HTR-8/SVneo (cell line): ENCODE measurements around the gene TMBIM1.
"Not testable (repeated sequence)": the region's sequence is repeated elsewhere in the genome, so short reads cannot be mapped to it uniquely, and the experiment has no call there.

ENCODE experiments used
- DNase-seq: peaks from one replicate; pipeline ENCODE4 v3.0.0; 2011; ENCODE audit warnings: low spot score, mixed read lengths; ENCODE audit not compliant: insufficient read length
- FAIRE-seq: peaks from 2 replicates; lab custom pipeline; 2011; peaks lifted over from hg19 to GRCh38; lab: Jason Lieb, UNC

The TMBIM1 gene

GRCh38 chr2:218319813-218320365, 27.6 kb upstream of the TMBIM1 start:
- FAIRE-seq (no peak), DNase-seq (no peak)

DNA sequence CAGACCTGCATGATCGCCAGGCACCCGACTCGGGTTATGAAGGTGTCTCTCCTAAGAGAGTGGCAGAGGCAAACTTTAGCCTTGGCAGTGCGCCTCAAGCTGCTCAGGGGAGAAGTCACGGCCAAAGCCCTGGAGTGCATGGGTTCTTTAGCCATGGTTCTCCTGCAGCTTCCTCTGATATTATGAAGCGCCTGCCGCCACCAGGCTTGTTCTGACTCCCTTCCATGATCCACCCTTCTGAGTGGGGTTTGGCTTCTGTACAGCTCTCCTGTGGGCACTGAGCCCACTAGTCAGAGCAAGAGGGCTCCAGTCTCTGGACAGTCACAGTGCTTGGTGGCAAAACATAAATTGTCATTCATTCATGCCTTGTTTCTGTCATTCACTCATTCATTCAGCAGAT, 25.9 kb upstream of the TMBIM1 start:
- FAIRE-seq = no peak
- no peak for DNase-seq

DNA sequence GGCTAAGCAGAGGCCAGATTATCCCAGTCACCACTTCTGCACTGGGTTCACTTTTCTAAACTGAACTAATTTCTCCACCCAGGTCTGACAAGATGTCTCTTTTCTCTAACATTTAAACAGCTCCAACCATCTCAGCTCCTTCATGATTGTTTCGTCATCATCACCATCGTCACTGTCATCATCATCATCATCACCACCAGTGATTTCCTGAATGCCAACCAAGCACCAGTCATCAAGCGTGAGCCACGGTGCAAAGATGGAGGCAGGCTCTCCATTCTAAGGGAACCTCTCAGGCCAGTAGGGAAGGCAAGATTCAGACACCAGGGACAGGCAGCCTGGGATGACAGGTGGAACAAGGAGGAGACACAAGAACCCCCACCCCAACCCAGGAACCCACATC, 25.5 kb upstream of the TMBIM1 start:
- no peak for DNase-seq
- FAIRE-seq = no peak

DNA sequence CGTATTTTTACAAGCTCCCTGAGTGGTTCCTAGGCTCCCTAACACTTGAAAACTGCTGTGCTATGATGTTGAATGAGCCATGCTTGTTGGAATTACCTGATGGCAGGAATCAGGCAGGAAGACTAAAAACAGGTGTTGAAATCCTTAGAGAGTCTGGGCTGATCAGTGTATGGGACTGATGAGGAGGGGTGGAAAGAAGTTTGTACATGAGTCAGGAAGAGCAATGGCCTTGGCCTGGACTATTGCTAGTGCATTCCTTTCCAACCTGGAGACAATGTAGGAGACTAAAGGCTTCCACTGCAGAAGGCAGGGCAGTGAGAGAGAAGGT, 25.0 kb upstream of the TMBIM1 start:
- DNase-seq = no peak
- no peak for FAIRE-seq

DNA sequence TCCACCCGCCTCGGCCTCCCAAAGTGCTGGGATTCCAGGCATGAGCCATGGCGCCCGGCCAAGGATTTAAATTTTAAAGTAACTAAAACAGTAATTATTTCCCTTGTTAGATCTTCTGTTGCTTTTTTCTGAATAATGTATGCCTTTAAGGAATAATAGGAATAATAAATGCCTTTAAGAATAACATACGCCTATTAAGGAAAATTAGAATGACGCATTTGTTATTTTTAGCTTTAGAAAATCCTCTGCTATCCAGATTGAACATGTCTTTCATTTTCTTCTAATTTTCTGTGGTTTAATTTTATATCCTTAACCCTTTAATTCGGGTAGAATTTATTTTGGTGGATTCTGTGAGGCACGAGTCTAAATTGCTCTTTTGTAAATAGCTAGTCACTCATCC, 23.1 kb upstream of the TMBIM1 start:
- DNase-seq (no peak), FAIRE-seq (no peak)

GRCh38 chr2:218314764-218315163, 22.5 kb upstream of the TMBIM1 start:
- not testable (repeated sequence) for FAIRE-seq

DNA sequence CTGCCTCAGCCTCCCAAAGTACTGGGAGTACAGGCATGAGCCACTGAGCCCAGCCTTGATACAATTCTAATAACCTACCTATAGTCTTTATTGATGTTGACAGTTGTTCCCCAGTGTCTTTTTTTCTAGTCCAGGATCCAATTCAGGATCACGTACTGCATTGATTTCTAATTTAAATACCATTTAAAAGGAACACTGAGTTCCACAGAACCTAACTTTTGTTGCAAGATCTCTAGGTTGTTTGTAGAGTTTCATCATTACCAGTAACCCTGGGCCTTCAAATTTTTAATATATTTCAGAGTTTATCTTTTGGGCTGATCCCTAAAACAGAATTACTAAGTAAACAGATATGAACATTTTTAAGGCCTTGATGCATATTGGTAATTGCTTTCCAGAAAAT, 21.1 kb upstream of the TMBIM1 start:
- no peak for DNase-seq
- FAIRE-seq = no peak

More at GRCh38 chr2:218314764-218315163, 22.5 kb upstream of the TMBIM1 start:
- DNase-seq = not testable (repeated sequence)

- DNase-seq (no peak), FAIRE-seq (no peak)
These were observed 20.0 kb upstream of the TMBIM1 start for GRCh38 chr2:218312267-218312756.

DNA sequence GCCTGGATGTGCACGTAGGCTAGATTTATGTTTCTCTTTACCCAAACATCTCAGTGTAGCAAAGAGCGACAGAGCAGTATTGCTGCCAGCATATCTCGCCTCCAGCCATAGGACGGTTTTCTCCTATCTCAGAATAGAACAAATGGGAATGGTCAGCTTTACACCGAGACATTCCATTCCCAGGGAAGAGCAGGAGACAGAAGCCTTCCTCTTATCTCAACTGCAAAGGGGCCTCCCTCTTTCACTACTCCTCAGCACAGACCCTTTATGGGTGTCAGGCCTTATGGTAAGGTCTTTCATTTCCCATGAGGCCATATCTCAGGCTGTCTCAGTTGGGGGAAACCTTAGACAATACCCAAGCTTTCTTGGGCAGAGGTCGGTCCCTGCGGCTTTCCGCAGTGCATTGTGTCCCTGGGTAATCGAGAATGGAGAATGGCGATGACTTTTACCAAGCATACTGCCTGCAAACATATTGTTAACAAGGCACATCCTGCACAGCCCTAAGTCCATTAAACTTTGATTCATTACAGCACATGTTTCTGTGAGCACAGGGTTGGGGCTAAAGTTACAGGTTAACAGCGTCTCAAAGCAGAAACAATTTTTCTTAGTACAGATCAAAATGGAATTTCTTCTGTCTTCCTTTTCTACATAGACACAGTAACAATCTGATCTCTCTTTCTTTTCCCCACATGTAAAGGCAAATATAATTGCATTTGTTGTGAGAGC, 19.4 kb upstream of the TMBIM1 start:
- not testable (repeated sequence) for FAIRE-seq, DNase-seq

GRCh38 chr2:218310853-218311540, 18.7 kb upstream of the TMBIM1 start:
- FAIRE-seq (no peak), DNase-seq (no peak)

GRCh38 chr2:218307415-218308090, 15.2 kb upstream of the TMBIM1 start:
- FAIRE-seq = no peak
- no peak for DNase-seq

GRCh38 chr2:218306184-218306920, 14.0 kb upstream of the TMBIM1 start:
- DNase-seq = no peak
- no peak for FAIRE-seq

DNA sequence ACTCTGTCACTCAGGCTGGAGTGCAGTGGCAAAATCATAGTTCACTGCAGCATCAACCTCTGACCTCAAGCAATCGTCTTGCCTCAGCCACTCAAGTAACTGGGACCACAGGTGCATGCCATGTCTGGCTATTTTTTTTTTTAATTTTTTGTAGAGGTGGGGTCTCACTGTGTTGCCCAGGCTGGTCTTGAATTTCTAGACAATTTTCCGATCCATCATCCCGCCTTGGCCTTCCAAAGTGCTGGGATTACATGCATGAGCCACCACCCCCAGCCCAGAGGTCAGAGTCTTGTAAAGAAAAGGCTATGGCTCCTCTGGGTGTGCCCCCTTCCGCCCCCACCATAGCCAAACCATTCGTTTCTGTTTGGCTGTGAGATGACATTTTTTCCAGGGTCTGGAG, 13.1 kb upstream of the TMBIM1 start:
- DNase-seq = no peak
- FAIRE-seq = no peak

DNA sequence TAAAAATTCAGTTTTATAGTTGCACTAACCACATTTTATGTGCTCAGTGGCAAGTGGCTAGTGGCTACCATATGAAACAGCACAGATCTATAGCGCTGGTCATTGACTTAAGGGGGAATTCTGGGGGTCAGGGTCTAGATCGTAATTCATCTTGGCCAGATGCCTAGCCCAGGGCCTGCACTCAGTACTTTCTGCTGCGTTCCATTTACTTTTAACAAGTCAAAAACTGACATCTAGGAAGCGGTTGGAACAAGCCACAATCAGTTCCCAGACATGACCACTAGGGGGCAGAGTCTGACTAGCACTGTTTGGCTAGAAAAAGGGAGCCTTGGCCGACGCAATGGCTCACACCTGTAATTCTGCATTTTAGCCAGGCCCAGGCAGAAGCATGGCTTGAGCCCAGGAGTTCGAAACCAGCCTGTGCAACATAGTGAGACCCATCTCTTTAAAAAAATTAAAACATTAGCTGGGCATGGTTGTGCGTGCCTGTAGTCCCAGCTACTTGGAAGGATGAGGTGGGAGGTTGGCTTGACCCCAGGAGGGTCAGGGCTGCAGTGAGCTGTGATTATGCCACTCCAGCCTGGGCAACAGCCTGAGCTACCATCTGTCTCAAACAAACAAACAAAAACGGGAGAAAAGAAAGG, 9.0 kb upstream of the TMBIM1 start:
- peak; percentile 64 for FAIRE-seq
- DNase-seq = peak; percentile 75

- no peak for DNase-seq
- FAIRE-seq = no peak
These were observed 7.8 kb upstream of the TMBIM1 start for GRCh38 chr2:218300141-218300540.

DNA sequence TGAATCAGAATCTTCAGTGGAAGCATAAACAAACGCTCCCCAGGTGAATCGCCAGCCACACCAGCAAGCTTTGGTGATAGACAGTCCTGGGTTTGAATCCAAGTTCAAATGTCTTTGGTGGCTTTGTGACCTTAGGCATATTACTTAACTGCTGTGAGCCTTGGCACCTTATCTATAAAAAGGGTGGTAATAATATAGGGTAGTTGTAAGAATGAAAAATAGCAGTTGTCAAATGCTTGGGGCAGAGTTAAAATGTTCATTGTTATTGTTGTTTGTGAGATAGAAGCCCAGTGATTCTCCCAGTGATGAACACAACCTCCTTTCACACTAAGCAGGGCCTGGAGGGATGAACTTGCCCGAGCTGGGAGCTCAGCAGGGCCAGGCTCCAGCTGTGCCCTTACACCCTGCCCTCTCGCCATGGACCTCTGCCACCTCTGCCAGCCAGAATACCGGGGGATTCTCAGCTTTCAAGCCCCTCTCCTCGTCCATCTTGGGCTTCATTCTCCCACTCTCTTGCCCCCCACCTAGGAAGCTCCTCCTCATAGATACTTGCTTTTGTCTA, 6.1 kb upstream of the TMBIM1 start:
- DNase-seq (no peak), FAIRE-seq (no peak)

DNA sequence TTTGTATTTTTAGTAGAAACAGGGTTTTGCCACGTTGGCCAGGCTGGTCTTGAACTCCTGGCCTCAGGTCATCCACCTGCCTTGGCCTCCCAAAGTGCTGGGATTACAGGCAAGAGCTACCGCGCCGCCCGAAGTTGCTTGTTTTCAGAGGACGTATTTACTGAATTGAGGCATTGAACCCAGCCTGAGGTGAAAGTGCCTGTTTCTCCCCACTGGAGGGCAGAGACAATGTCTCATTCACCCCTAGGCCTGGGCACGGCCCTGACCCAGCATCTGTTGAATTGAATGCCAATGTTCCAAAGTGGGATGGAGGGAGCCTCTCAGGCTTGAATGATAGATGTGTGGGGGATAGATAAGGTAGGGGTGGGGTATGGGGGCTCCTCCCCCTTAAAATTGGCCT, 4.5 kb upstream of the TMBIM1 start:
- FAIRE-seq (no peak), DNase-seq (no peak)

DNA sequence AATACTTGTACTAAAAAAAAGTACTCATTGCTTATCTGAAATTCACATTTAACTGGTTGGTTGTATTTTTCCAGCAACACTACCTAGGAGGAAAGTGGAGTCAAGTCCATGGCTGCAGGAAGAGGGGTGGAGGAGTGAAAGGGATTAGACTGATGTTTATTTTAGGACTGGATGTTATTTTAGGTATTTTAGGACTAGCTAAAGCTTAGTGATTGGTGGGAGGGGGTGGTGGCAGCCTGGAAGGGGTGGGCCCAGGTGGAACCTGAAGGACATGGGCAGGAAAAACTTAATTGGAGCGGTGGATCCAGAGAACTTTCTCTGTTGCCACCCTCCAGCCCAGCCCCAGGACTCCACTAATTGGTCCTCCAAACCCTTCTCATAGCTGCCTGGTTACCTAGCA, 3.9 kb upstream of the TMBIM1 start:
- FAIRE-seq (no peak), DNase-seq (no peak)

DNA sequence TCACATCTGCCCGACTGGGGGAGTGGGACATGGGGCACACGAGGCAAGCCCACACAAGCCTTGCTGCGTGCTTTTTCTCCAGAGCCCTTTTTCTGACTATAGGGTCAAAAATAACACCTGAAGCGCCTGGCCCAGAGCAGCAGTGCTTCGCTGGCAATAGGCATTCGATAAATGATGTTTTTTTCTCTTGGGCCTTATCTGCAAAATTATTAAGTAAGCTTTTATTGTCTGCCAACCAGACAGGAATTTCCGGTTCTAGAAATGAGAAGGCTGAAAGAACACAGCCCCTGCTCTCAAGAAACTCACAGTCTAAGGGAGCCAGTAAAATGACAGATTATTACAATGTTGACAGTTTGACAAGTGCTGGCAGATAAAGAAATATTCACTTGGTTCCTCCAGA, 2.7 kb upstream of the TMBIM1 start:
- DNase-seq (no peak), FAIRE-seq (no peak)
